ENCODE measurements around the gene PCTP.

GRCh38 chr17:55764610-55765009 lies 13.8 kb downstream of the PCTP start:
- TF ChIP-seq CTCF (conservative IDR thresholded peaks at IDR 0.05), result no peak
- no peak for TF ChIP-seq ZFX (IDR thresholded peaks at IDR 0.05)

All from C4-2B (cell line).